Skeletal muscle satellite cell (primary cell): ENCODE data around the gene PPM1E.
A peak's percentile ranks its signal among the peaks of the same experiment; 100 is the strongest.
"Not testable (repeated sequence)": the region's sequence is repeated elsewhere in the genome, so short reads cannot be mapped to it uniquely, and the experiment has no call there.

ENCODE experiments used
- H3K27me3 ChIP-seq: 2 replicates; pipeline ENCODE4 v1.7.0; 2013; ENCODE audit warnings: low read length; ENCODE audit not compliant: control insufficient read depth, insufficient read depth
- H3K36me3 ChIP-seq: 2 replicates; pipeline ENCODE4 v1.7.0; 2013; ENCODE audit warnings: mild to moderate bottlenecking, control low read depth, low read length; ENCODE audit not compliant: insufficient read depth
- H3K4me1 ChIP-seq: 2 replicates; pipeline ENCODE4 v1.7.0; 2013; ENCODE audit warnings: low read length; ENCODE audit not compliant: control insufficient read depth, insufficient read depth
- H3K4me2 ChIP-seq: 2 replicates; pipeline ENCODE4 v1.7.0; 2013; ENCODE audit warnings: mild to moderate bottlenecking, low read length
- H3K4me3 ChIP-seq: 2 replicates; pipeline ENCODE4 v1.7.0; 2013; ENCODE audit warnings: low read length
- H3K9ac ChIP-seq: 2 replicates; pipeline ENCODE4 v1.7.0; 2013; ENCODE audit warnings: mild to moderate bottlenecking, low read depth, low read length, moderate library complexity
- H3K9me3 ChIP-seq: replicated peaks from 2 replicates; pipeline ENCODE4 v1.7.0; 2013; ENCODE audit warnings: mild to moderate bottlenecking, control low read depth, low read length

The PPM1E gene

DNA sequence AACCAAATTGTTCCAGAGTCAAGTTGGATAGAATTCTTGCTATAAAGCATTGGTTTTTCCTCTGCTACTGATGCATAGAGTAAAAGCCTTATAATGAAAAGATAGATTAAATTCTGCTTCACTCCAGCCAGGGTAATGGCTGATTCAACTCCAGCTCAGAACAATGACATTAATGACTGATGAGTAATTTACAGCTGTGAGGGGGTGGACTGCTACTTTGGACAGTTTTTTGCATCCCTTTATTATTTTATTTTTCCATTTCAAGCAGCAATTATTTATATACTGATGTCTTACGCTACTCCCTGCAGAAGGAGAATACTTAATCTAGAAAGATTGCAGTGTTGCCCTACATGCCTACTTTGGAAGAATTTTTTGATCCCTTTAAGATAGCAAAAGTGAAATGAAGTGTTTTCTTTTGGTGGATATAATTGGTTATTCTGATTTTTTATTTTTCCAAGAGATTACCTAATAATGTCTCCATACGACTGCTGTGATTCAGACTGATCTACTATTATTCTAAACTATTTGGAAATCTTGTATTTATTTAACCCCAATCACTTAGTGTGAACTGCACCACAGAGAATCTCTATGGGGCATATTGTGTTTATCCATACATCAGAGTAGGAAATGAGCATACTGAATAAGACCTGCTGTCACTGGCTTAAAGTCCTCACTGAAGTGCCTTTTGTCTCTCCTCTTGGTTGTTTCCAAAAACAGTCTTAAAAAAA is 201.5 kb downstream of the PPM1E start:
- H3K4me3 ChIP-seq: no peak overlapping the region
- H3K27me3 ChIP-seq: no peaks in the 10 kb centered on the region
- H3K9me3 ChIP-seq: no peaks in the 10 kb centered on the region
- H3K4me2 ChIP-seq: peak overlapping the region; percentile 49
- H3K9ac ChIP-seq: no peak overlapping the region
- H3K36me3 ChIP-seq: no peaks in the 10 kb centered on the region
- peaks cover 16% of the 10 kb centered on the region for H3K4me1 ChIP-seq

- not testable (repeated sequence) for H3K9ac ChIP-seq, H3K36me3 ChIP-seq, H3K4me3 ChIP-seq, H3K9me3 ChIP-seq, H3K27me3 ChIP-seq
- Histone ChIP-seq H3K4me1 (peaks cover 16% of the 10 kb centered on the region), H3K4me2 (peak overlapping the region; percentile 49)
Measured at GRCh38 chr17:58957725-58958073, 202.0 kb downstream of the PPM1E start.

GRCh38 chr17:58960068-58960467 is 204.4 kb downstream of the PPM1E start:
- no peak overlapping the region for H3K4me2 ChIP-seq
- no peaks in the 10 kb centered on the region for H3K9me3 ChIP-seq
- no peak overlapping the region for H3K4me3 ChIP-seq
- no peak overlapping the region for H3K9ac ChIP-seq
- H3K27me3 ChIP-seq: no peaks in the 10 kb centered on the region
- peaks cover 16% of the 10 kb centered on the region for H3K4me1 ChIP-seq
- no peaks in the 10 kb centered on the region for H3K36me3 ChIP-seq

GRCh38 chr17:58965221-58965620 is 209.6 kb downstream of the PPM1E start:
- Histone ChIP-seq H3K4me1 (peaks cover 6% of the 10 kb centered on the region), H3K4me2 (no peak overlapping the region), H3K9ac (no peak overlapping the region), H3K36me3 (no peaks in the 10 kb centered on the region), H3K9me3 (no peaks in the 10 kb centered on the region), H3K27me3 (no peaks in the 10 kb centered on the region), H3K4me3 (no peak overlapping the region)

- Histone ChIP-seq H3K4me2 (no peak overlapping the region), H3K4me1 (peaks cover 9% of the 10 kb centered on the region), H3K9ac (no peak overlapping the region), H3K4me3 (no peak overlapping the region), H3K36me3 (no peaks in the 10 kb centered on the region), H3K9me3 (no peaks in the 10 kb centered on the region), H3K27me3 (no peaks in the 10 kb centered on the region)
Measured at GRCh38 chr17:58966208-58966607, 210.6 kb downstream of the PPM1E start.

- no peak overlapping the region for H3K9ac ChIP-seq
- H3K4me1 ChIP-seq: peaks cover 9% of the 10 kb centered on the region
- no peaks in the 10 kb centered on the region for H3K9me3 ChIP-seq
- no peaks in the 10 kb centered on the region for H3K27me3 ChIP-seq
- H3K4me3 ChIP-seq: no peak overlapping the region
- no peak overlapping the region for H3K4me2 ChIP-seq
- H3K36me3 ChIP-seq: no peaks in the 10 kb centered on the region
Measured at GRCh38 chr17:58968426-58969061, 212.9 kb downstream of the PPM1E start.

DNA sequence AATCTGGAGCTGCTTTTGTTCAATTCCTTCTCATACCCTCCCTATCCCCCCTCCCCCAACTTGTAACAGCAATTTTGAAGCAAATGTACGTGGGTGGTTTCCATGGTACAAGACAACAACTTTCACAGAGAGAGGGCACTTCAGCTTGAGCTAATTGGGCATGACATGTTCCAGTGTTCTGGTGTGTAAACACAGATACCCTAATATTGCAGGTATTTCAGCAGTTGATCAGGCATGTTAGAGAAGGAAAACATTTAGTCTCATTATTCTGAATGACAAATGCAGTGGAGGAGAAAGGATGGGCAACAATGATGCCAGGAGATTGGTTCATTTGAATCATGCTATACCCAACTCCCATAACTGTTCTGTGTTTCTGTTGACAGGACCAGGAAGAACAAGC is 213.5 kb downstream of the PPM1E start:
- no peak overlapping the region for H3K4me3 ChIP-seq

DNA sequence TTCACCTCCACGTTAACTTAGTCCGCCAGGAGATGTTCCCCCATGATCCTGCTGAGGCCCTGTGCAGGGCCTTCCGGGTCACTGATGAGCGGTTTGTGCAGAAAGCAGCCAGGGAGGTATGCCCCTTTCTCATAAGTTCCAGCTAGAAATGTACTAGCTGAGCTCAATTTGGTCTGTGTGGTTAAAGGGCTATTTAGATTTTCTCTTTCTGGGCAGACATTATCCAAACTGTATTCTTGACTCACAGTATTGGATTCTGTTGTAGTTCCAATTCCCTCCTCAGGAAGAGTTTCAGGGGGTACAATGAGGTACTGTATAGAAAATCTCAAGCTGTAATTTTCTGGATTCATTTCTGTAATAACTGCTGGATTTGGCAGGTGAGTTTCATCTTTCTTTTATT is 214.0 kb downstream of the PPM1E start:
- H3K4me2 ChIP-seq: no peak overlapping the region
- no peaks in the 10 kb centered on the region for H3K9me3 ChIP-seq
- H3K4me3 ChIP-seq: no peak overlapping the region
- H3K9ac ChIP-seq: no peak overlapping the region
- peaks cover 9% of the 10 kb centered on the region for H3K4me1 ChIP-seq
- H3K36me3 ChIP-seq: no peaks in the 10 kb centered on the region
- H3K27me3 ChIP-seq: no peaks in the 10 kb centered on the region

More for the DNA sequence above, 213.5 kb downstream of the PPM1E start:
- Histone ChIP-seq H3K36me3 (no peaks in the 10 kb centered on the region), H3K27me3 (no peaks in the 10 kb centered on the region), H3K4me2 (no peak overlapping the region), H3K4me1 (peaks cover 9% of the 10 kb centered on the region), H3K9ac (no peak overlapping the region), H3K9me3 (no peaks in the 10 kb centered on the region)

DNA sequence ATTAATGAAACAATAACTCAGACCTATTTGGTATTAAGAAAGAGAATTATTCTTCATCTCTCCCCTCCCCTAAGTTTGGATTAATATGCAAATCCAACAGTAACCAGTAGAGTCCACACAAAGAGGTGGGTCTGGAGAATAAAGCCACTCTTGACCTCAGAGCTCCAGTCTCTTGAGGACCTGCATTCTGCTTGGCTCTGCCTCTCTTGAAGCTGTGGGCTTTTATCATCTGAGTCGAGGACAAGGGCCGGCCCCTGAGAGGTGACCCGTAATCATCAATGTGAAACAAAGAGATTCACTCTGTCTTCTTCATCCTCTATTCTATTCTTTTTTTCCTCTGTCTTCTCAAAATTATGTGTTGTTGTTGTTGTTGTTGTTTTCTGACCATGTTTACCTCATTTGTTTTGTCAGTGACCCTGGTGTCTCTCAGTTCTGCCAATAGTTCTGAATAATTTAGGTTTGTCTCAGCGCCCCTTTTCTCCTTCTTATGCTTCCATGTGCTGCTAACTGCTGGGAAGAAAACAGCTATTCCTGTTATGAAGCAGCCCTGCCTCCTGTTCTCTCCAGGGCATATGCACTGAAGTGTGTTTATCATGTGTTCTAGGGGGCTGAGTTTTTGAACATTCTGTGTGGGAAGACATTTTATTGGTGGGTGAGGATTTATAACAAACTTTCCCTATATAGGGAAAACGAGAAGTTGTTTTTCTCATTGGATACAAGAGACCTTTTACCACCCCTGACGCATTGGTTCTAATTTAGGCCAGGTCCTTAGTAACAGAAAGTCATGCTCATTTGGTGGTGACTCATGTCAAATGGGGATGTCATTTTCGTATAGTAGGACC is 215.2 kb downstream of the PPM1E start:
- Histone ChIP-seq H3K4me1 (peaks cover 9% of the 10 kb centered on the region), H3K9ac (no peak overlapping the region), H3K9me3 (no peaks in the 10 kb centered on the region), H3K4me3 (no peak overlapping the region), H3K4me2 (no peak overlapping the region), H3K36me3 (no peaks in the 10 kb centered on the region), H3K27me3 (no peaks in the 10 kb centered on the region)

DNA sequence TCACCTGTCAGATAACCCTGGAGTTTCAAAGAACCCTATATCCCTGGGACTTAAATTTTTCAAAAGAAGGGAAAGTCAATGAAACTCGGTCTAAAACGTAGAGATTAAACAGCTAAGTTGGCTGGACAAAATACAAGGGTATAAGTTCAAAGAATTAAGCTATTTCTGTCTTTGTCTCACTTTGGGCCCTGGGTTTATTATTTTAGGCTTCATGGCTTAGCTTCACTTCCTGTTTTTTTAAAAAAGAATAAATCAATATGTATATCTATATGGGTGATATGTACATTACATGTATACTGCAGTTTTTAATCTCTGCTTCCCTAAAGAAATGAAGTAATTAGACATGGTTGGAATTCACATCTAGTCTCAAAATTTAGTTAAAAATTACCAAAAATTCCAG is 218.7 kb downstream of the PPM1E start:
- Histone ChIP-seq H3K9ac (no peak overlapping the region), H3K4me3 (no peak overlapping the region)

GRCh38 chr17:58976541-58976940 is 220.9 kb downstream of the PPM1E start:
- Histone ChIP-seq H3K4me3 (no peak overlapping the region), H3K4me1 (no peaks in the 10 kb centered on the region), H3K4me2 (no peak overlapping the region), H3K9me3 (no peaks in the 10 kb centered on the region), H3K9ac (no peak overlapping the region), H3K36me3 (no peaks in the 10 kb centered on the region), H3K27me3 (no peaks in the 10 kb centered on the region)

More for the DNA sequence above, 218.7 kb downstream of the PPM1E start:
- H3K27me3 ChIP-seq: no peaks in the 10 kb centered on the region
- H3K4me2 ChIP-seq: no peak overlapping the region
- H3K9me3 ChIP-seq: no peaks in the 10 kb centered on the region
- H3K36me3 ChIP-seq: no peaks in the 10 kb centered on the region
- peaks cover 3% of the 10 kb centered on the region for H3K4me1 ChIP-seq
